Lower leg skin (tissue), 3 donors: Measurements from ENCODE around the gene CDK5.

ENCODE experiments used
- CTCF ChIP-seq, 3 donors: fragments of 450-650 bp; IDR thresholded peaks; one replicate each; pipeline ENCODE4 v1.5.1; 2016; ENCODE audit warnings: antibody characterized with exemption in 3 of 3, mild to moderate bottlenecking in 3 of 3, moderate library complexity in 2 of 3
- POLR2A ChIP-seq, 2 donors: fragments of 450-650 bp; IDR thresholded peaks; one replicate each; pipeline ENCODE4 v1.6.1; 2016 to 2017; ENCODE audit warnings: antibody characterized with exemption in 2 of 2, mild to moderate bottlenecking in 1 of 2, moderate library complexity in 1 of 2

GRCh38 chr7:151013356-151013732 is 44.4 kb downstream of the CDK5 start:
- TF ChIP-seq CTCF (IDR thresholded peaks at IDR 0.05) (no peak), POLR2A (IDR thresholded peaks at IDR 0.05) (no peak)
